ENCODE results near the gene TMEM175.

DNA sequence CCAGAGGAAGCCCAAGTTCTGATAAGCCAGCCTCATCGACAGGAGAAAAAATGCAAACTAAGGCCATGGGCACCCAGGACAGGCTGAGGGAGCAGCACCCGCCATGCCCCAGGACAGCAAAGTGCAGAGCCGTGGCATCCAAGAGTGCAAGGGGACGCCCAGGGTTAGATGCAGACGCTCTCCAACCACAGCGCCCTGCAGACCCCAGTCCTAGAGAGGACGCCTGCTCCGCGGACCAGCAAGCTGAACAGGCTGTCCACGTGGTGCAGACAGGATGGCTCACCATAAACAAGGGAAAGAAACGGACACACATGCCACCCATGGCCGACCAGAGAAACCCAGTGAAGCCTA is 32.7 kb upstream of the TMEM175 start:
- no peak for TF ChIP-seq POLR2A (IDR thresholded peaks at IDR 0.05; ENCODE audit: extremely low read depth, insufficient read length)
- no peak for TF ChIP-seq MYC (IDR thresholded peaks at IDR 0.05; ENCODE audit: low read depth, low read length)
